HepG2 (cell line): ENCODE measurements around the gene GIPC3. TPM values are rescaled to one million over a fixed set of nuclear protein-coding genes. Genes with fewer than 3 reads are reported as not detected.

Experiments used
- CBFB ChIP-seq: sonication (generic); formaldehyde crosslinking; IDR thresholded peaks from 2 replicates; pipeline ENCODE4 v1.4.0; 2020; ENCODE audit warnings: missing genetic modification reagents
- DPF2 ChIP-seq: sonication (generic); formaldehyde crosslinking; IDR thresholded peaks from 2 replicates; pipeline ENCODE4 v1.4.0; 2020; ENCODE audit warnings: mild to moderate bottlenecking, low read depth, missing genetic modification reagents, borderline replicate concordance
- ELF3 ChIP-seq: IDR thresholded peaks from 2 replicates; pipeline ENCODE4 v1.6.1; 2016; ENCODE audit warnings: missing genetic modification reagents, missing compliant biosample characterization
- GMEB1 ChIP-seq: sonication (generic); formaldehyde crosslinking; IDR thresholded peaks from 2 replicates; pipeline ENCODE4 v1.5.1; 2020; ENCODE audit warnings: missing genetic modification reagents, mild to moderate bottlenecking, borderline replicate concordance
- MEIS2 ChIP-seq: sonication (generic); formaldehyde crosslinking; IDR thresholded peaks from 2 replicates; pipeline ENCODE4 v1.9.0; 2021; ENCODE audit warnings: mild to moderate bottlenecking, missing genetic modification reagents
- POGZ ChIP-seq: sonication (generic); formaldehyde crosslinking; IDR thresholded peaks from 2 replicates; pipeline ENCODE4 v1.4.0; 2020; ENCODE audit warnings: mild to moderate bottlenecking, missing genetic modification reagents
- POLR2A ChIP-seq, 2 experiments: IDR thresholded peaks; 2 replicates each; pipeline ENCODE4 v1.6.1; 2011; ENCODE audit warnings: low read depth in 2 of 2, low read length in 2 of 2, mild to moderate bottlenecking in 1 of 2, moderate library complexity in 1 of 2; ENCODE audit not compliant: insufficient read depth in 1 of 2
- TEAD3 ChIP-seq: optimal IDR thresholded peaks from 2 replicates; pipeline ENCODE3; 2016; ENCODE audit warnings: borderline replicate concordance
- ZFP36L2 ChIP-seq: sonication (generic); formaldehyde crosslinking; IDR thresholded peaks from 2 replicates; pipeline ENCODE4 v1.4.0; 2020; ENCODE audit warnings: missing genetic modification reagents
- ZNF136 ChIP-seq: sonication (generic); formaldehyde crosslinking; IDR thresholded peaks from 2 replicates; pipeline ENCODE4 v1.8.1; 2022; ENCODE audit warnings: low read depth, mild to moderate bottlenecking, moderate library complexity, missing genetic modification reagents
- ZNF343 ChIP-seq: sonication (generic); formaldehyde crosslinking; IDR thresholded peaks from 2 replicates; pipeline ENCODE4 v1.4.0; 2020; ENCODE audit warnings: mild to moderate bottlenecking, missing genetic modification reagents
- ZNF713 ChIP-seq: sonication (generic); formaldehyde crosslinking; IDR thresholded peaks from 2 replicates; pipeline ENCODE4 v1.4.0; 2020; ENCODE audit warnings: mild to moderate bottlenecking, missing genetic modification reagents
- ZNF816 ChIP-seq: sonication (generic); formaldehyde crosslinking; IDR thresholded peaks from 2 replicates; pipeline ENCODE4 v1.8.0; 2022; ENCODE audit warnings: missing genetic modification reagents, mild to moderate bottlenecking, borderline replicate concordance
- ZSCAN29 ChIP-seq: sonication (generic); formaldehyde crosslinking; conservative IDR thresholded peaks from 2 replicates; pipeline ENCODE4 v1.4.0; 2020; ENCODE audit warnings: mild to moderate bottlenecking, missing genetic modification reagents
- polyA plus RNA-seq, 8 experiments: library from polyadenylated mRNA; depleted of rRNA in 3 of 8; stranded (reverse) in 7 of 8; unstranded in 1 of 8; fragments of >200 nt; fragmentation: Illumina TruSeq in 4 of 8; extraction: Trizol in 4 of 8; gene quantifications; 2 replicates each; pipeline versions ENCODE4 v1.2.1 to v1.2.3, GENCODE V29; 2011 to 2016; ENCODE audit warnings: low read depth in 4 of 8, missing spikeins in 1 of 8, mixed read lengths in 1 of 8; ENCODE audit not compliant: insufficient read depth in 1 of 8
- total RNA-seq, 5 experiments: library from RNA; depleted of rRNA; stranded (reverse); fragments of >200 nt; fragmentation: Illumina TruSeq; extraction: Trizol; gene quantifications; 2 replicates each; pipeline ENCODE4 v1.2.3, GENCODE V29; 2016; ENCODE audit warnings: low read depth in 1 of 5
- TF ChIP-seq, protein P1 (sequence below): sonication (generic); formaldehyde crosslinking; IDR thresholded peaks from 2 replicates; pipeline ENCODE4 v1.9.0; 2021; ENCODE audit warnings: mild to moderate bottlenecking, missing genetic modification reagents
- TF ChIP-seq, protein P2 (sequence below), 2 experiments: sonication (generic) in 1 of 2; formaldehyde crosslinking in 1 of 2; IDR thresholded peaks; 2 replicates each; pipeline versions ENCODE4 v1.5.1 to v1.6.1; 2011 to 2020; ENCODE audit warnings: borderline replicate concordance in 1 of 2, low read depth in 1 of 2, low read length in 1 of 2, mild to moderate bottlenecking in 1 of 2, missing genetic modification reagents in 1 of 2, moderate library complexity in 1 of 2
- TF ChIP-seq, protein P3 (sequence below): sonication (generic); formaldehyde crosslinking; IDR thresholded peaks from 2 replicates; pipeline ENCODE4 v1.4.0; 2020; ENCODE audit warnings: mild to moderate bottlenecking, low read depth, missing genetic modification reagents

GIPC3 gene
- total and polyA plus RNA-seq, 2 of the 13 experiments (the other 11 are each of a cell fraction or from before 2014, with no cell fraction given), result 0.05 TPM; not detected in 1

GRCh38 chr19:3557461-3558248 is 27.6 kb upstream of the GIPC3 start, which contains the start of gene MFSD12 (continued):
- TF ChIP-seq, protein P1, sequence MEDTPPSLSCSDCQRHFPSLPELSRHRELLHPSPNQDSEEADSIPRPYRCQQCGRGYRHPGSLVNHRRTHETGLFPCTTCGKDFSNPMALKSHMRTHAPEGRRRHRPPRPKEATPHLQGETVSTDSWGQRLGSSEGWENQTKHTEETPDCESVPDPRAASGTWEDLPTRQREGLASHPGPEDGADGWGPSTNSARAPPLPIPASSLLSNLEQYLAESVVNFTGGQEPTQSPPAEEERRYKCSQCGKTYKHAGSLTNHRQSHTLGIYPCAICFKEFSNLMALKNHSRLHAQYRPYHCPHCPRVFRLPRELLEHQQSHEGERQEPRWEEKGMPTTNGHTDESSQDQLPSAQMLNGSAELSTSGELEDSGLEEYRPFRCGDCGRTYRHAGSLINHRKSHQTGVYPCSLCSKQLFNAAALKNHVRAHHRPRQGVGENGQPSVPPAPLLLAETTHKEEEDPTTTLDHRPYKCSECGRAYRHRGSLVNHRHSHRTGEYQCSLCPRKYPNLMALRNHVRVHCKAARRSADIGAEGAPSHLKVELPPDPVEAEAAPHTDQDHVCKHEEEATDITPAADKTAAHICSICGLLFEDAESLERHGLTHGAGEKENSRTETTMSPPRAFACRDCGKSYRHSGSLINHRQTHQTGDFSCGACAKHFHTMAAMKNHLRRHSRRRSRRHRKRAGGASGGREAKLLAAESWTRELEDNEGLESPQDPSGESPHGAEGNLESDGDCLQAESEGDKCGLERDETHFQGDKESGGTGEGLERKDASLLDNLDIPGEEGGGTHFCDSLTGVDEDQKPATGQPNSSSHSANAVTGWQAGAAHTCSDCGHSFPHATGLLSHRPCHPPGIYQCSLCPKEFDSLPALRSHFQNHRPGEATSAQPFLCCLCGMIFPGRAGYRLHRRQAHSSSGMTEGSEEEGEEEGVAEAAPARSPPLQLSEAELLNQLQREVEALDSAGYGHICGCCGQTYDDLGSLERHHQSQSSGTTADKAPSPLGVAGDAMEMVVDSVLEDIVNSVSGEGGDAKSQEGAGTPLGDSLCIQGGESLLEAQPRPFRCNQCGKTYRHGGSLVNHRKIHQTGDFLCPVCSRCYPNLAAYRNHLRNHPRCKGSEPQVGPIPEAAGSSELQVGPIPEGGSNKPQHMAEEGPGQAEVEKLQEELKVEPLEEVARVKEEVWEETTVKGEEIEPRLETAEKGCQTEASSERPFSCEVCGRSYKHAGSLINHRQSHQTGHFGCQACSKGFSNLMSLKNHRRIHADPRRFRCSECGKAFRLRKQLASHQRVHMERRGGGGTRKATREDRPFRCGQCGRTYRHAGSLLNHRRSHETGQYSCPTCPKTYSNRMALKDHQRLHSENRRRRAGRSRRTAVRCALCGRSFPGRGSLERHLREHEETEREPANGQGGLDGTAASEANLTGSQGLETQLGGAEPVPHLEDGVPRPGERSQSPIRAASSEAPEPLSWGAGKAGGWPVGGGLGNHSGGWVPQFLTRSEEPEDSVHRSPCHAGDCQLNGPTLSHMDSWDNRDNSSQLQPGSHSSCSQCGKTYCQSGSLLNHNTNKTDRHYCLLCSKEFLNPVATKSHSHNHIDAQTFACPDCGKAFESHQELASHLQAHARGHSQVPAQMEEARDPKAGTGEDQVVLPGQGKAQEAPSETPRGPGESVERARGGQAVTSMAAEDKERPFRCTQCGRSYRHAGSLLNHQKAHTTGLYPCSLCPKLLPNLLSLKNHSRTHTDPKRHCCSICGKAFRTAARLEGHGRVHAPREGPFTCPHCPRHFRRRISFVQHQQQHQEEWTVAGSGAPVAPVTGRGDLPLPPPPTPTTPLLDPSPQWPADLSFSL, result no peak
- TF ChIP-seq ZNF136 (CRISPR knock-in tag) (peak; percentile 25; the same call in 1 of the 2 replicates), CBFB (CRISPR knock-in tag) (peak; percentile 32; the same call in 1 of the 2 replicates), DPF2 (CRISPR knock-in tag) (no peak), POLR2A (IDR thresholded peaks at IDR 0.05; ENCODE audit: insufficient read depth in 1 of 2, low read depth in 2 of 2, low read length in 2 of 2) (peak; percentile 39 to 77; a peak in 3 of 4 replicates), ZSCAN29 (CRISPR knock-in tag) (no peak), TEAD3 (CRISPR knock-in tag) (peak; percentile 61), POGZ (peak; percentile 70; the same call in 1 of the 2 replicates), MEIS2 (CRISPR knock-in tag) (0 out of 2 replicates have a peak, but pooled peaks have one; percentile 24), ZFP36L2 (CRISPR knock-in tag) (no peak), ZNF343 (CRISPR knock-in tag) (0 out of 2 replicates have a peak, but pooled peaks have one; percentile 39), ZNF816 (CRISPR knock-in tag) (peak; percentile 29; the same call in 1 of the 2 replicates), ELF3 (CRISPR knock-in tag) (peak; percentile 38; the same call in 1 of the 2 replicates), ZNF713 (peak; percentile 33; the same call in 1 of the 2 replicates), GMEB1 (CRISPR knock-in tag) (peak; percentile 85)
- TF ChIP-seq, protein P2, sequence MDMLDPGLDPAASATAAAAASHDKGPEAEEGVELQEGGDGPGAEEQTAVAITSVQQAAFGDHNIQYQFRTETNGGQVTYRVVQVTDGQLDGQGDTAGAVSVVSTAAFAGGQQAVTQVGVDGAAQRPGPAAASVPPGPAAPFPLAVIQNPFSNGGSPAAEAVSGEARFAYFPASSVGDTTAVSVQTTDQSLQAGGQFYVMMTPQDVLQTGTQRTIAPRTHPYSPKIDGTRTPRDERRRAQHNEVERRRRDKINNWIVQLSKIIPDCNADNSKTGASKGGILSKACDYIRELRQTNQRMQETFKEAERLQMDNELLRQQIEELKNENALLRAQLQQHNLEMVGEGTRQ (IDR thresholded peaks at IDR 0.05; ENCODE audit: low read depth, low read length), result peak; percentile 17; the same call in 1 of the 2 replicates
- TF ChIP-seq, protein P2 (CRISPR knock-in tag; IDR thresholded peaks at IDR 0.05; ENCODE audit: borderline replicate concordance), result no peak
- TF ChIP-seq, protein P3, sequence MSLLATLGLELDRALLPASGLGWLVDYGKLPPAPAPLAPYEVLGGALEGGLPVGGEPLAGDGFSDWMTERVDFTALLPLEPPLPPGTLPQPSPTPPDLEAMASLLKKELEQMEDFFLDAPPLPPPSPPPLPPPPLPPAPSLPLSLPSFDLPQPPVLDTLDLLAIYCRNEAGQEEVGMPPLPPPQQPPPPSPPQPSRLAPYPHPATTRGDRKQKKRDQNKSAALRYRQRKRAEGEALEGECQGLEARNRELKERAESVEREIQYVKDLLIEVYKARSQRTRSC, result no peak
